Activated naive CD4-positive, alpha-beta T cell treated with anti-CD3 and anti-CD28 coated beads, Interleukin-2, amount 50 U/mL, for 16 hours (primary cell): ENCODE data around the gene PPEF1.

Experiments used
- DNase-seq: peaks from one replicate; pipeline ENCODE4 v3.0.0-alpha.2; 2020

PPEF1 gene

GRCh38 chrX:18707426-18708049 lies at the start of gene PPEF1:
PPEF1 (plus strand) TSS chrX:18707645; CDS start chrX:18707781, 136 bp downstream.
- DNase-seq, result no peak

GRCh38 chrX:18661273-18661672 lies 46.2 kb upstream of the PPEF1 start:
- DNase-seq, result no peak

- no peak for DNase-seq
These were observed 42.5 kb upstream of the PPEF1 start for GRCh38 chrX:18664947-18665346.

- no peak for DNase-seq
These were observed 40.8 kb upstream of the PPEF1 start for GRCh38 chrX:18666614-18667013.

GRCh38 chrX:18668071-18668835 lies 39.2 kb upstream of the PPEF1 start:
- no peak for DNase-seq

- no peak for DNase-seq
These were observed 35.4 kb upstream of the PPEF1 start, which contains the start of gene RS1 for GRCh38 chrX:18672008-18672407. RS1 (minus strand) TSS chrX:18672108; CDS start chrX:18672068, 40 bp downstream.

GRCh38 chrX:18674417-18674787 lies 33.0 kb upstream of the PPEF1 start:
- peak; percentile 11 for DNase-seq

- peak; percentile 74 for DNase-seq
These were observed 32.4 kb upstream of the PPEF1 start for GRCh38 chrX:18674788-18675735.

GRCh38 chrX:18676050-18676449 lies 31.4 kb upstream of the PPEF1 start:
- DNase-seq, result no peak

- DNase-seq, result no peak
These were observed 31.0 kb upstream of the PPEF1 start for GRCh38 chrX:18676470-18676869.

- DNase-seq, result no peak
These were observed 30.1 kb upstream of the PPEF1 start for GRCh38 chrX:18677161-18677869.

- DNase-seq, result no peak
These were observed 25.4 kb upstream of the PPEF1 start for GRCh38 chrX:18681996-18682395.

- DNase-seq, result no peak
These were observed 24.5 kb upstream of the PPEF1 start for GRCh38 chrX:18682979-18683387.

- no peak for DNase-seq
These were observed 19.5 kb upstream of the PPEF1 start for GRCh38 chrX:18687856-18688495.

- no peak for DNase-seq
These were observed 16.0 kb upstream of the PPEF1 start for GRCh38 chrX:18691431-18691830.

GRCh38 chrX:18692541-18692940 lies 14.9 kb upstream of the PPEF1 start:
- no peak for DNase-seq

- DNase-seq, result no peak
These were observed 10.8 kb upstream of the PPEF1 start for GRCh38 chrX:18696653-18697052.

- no peak for DNase-seq
These were observed 8.5 kb upstream of the PPEF1 start for GRCh38 chrX:18698737-18699650.

GRCh38 chrX:18701621-18702361 lies 5.7 kb upstream of the PPEF1 start:
- no peak for DNase-seq
